ENCODE data around the gene ADAMTS5.

ADAMTS5 gene

DNA sequence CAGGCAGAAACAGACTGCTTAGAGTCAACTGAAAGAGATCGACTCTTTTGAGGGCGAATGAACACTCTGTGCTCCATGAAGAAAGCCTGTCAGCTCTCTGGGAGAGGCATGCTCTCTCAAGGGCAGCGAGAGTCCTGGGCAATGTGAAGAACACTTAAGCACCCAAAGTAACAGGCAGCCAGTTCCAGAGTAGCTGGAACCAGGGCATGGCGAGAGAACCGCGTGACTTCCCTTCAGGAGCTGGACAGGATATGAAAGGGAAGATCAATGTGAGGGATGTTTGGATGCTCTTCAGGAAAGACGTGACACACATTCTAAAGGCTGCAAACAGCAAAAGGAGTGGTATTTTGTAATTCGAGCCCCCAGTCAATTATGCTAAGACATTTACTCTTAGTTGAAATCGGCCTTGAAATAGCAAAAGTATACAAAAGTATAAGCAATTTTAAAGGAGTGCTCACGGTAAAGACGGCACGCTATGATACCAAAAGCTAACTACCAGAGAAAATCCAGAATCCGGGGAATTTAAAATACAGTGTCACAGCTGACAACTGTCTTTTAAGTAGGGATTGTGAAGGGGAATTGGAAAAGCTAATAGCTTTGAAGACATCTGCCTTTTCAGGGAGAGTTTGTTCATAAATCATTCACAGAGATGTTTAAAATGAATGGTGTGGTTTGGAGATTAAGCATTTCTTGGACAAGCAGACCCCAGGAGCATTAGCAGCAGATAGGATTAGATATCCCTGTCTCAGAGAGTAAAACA, 20.8 kb downstream of the ADAMTS5 start:
- Histone ChIP-seq H3K9ac (ENCODE audit: low read length) (no peak overlapping the region), H3K4me3 (ENCODE audit: low read length) (no peak overlapping the region)

GRCh38 chr21:26943921-26944320, 23.0 kb downstream of the ADAMTS5 start:
- H3K27me3 ChIP-seq (ENCODE audit: control insufficient read depth, insufficient read depth, low read length): no peaks in the 10 kb centered on the region
- H3K36me3 ChIP-seq (ENCODE audit: control insufficient read depth, insufficient read depth, low read length): no peaks in the 10 kb centered on the region
- H3K9me3 ChIP-seq (ENCODE audit: control insufficient read depth, low read length): no peaks in the 10 kb centered on the region
- H3K4me3 ChIP-seq (ENCODE audit: low read length): no peak overlapping the region
- no peak overlapping the region for H3K9ac ChIP-seq (ENCODE audit: low read length)
- no peaks in the 10 kb centered on the region for H3K4me1 ChIP-seq (ENCODE audit: control insufficient read depth, insufficient read depth, low read length)

More for the DNA sequence above, 20.8 kb downstream of the ADAMTS5 start:
- Histone ChIP-seq H3K4me1 (ENCODE audit: control insufficient read depth, insufficient read depth, low read length) (no peaks in the 10 kb centered on the region), H3K9me3 (ENCODE audit: control insufficient read depth, low read length) (no peaks in the 10 kb centered on the region), H3K36me3 (ENCODE audit: control insufficient read depth, insufficient read depth, low read length) (no peaks in the 10 kb centered on the region), H3K27me3 (ENCODE audit: control insufficient read depth, insufficient read depth, low read length) (no peaks in the 10 kb centered on the region)

DNA sequence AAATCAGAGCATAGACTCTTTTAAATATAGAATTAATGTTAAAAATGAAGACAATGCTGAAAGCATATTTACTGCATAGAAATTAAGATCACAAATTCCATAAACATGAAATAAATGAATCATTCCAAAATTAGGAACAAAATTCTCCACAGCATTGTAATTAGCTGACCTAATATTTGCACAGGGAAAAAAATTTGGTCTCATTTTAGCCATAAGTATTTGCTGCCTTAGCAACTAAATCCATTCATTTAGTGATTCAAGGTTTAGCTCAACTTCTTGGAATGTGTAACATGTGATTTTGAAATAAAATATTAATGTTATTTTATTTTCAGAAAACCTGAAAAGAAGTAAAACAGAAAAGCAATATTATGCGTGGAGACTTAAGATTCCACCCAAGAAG, 25.5 kb downstream of the ADAMTS5 start:
- Histone ChIP-seq H3K4me1 (ENCODE audit: control insufficient read depth, insufficient read depth, low read length) (no peaks in the 10 kb centered on the region), H3K27me3 (ENCODE audit: control insufficient read depth, insufficient read depth, low read length) (no peaks in the 10 kb centered on the region), H3K4me3 (ENCODE audit: low read length) (no peak overlapping the region), H3K36me3 (ENCODE audit: control insufficient read depth, insufficient read depth, low read length) (no peaks in the 10 kb centered on the region), H3K9ac (ENCODE audit: low read length) (no peak overlapping the region), H3K9me3 (ENCODE audit: control insufficient read depth, low read length) (no peaks in the 10 kb centered on the region)

GRCh38 chr21:26939601-26940111, 27.2 kb downstream of the ADAMTS5 start:
- no peaks in the 10 kb centered on the region for H3K4me1 ChIP-seq (ENCODE audit: control insufficient read depth, insufficient read depth, low read length)
- no peak overlapping the region for H3K4me3 ChIP-seq (ENCODE audit: low read length)
- no peaks in the 10 kb centered on the region for H3K9me3 ChIP-seq (ENCODE audit: control insufficient read depth, low read length)
- H3K27me3 ChIP-seq (ENCODE audit: control insufficient read depth, insufficient read depth, low read length): no peaks in the 10 kb centered on the region
- no peak overlapping the region for H3K9ac ChIP-seq (ENCODE audit: low read length)
- H3K36me3 ChIP-seq (ENCODE audit: control insufficient read depth, insufficient read depth, low read length): no peaks in the 10 kb centered on the region

DNA sequence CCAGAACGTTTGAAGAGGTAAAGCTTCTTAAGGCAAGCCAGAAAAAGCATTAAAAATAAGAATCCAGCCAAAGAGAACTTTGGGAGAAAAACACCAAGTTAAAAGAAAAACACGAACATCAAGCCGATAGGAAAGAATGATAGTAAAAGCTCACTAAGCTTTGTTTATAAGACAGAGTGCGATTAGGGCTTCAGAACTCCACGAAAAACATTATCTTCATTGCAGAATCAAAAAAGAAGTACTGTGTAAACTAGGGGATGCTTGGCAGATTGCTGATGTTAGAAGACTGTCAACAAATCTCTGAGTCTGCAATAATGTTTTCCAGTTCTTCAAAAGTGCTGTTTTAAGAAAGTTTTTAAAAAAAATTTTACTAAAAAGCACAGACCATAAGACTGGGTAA, 30.2 kb downstream of the ADAMTS5 start:
- no peaks in the 10 kb centered on the region for H3K27me3 ChIP-seq (ENCODE audit: control insufficient read depth, insufficient read depth, low read length)
- H3K4me1 ChIP-seq (ENCODE audit: control insufficient read depth, insufficient read depth, low read length): no peaks in the 10 kb centered on the region
- no peak overlapping the region for H3K9ac ChIP-seq (ENCODE audit: low read length)
- no peaks in the 10 kb centered on the region for H3K36me3 ChIP-seq (ENCODE audit: control insufficient read depth, insufficient read depth, low read length)
- H3K9me3 ChIP-seq (ENCODE audit: control insufficient read depth, low read length): no peaks in the 10 kb centered on the region
- H3K4me3 ChIP-seq (ENCODE audit: low read length): no peak overlapping the region

DNA sequence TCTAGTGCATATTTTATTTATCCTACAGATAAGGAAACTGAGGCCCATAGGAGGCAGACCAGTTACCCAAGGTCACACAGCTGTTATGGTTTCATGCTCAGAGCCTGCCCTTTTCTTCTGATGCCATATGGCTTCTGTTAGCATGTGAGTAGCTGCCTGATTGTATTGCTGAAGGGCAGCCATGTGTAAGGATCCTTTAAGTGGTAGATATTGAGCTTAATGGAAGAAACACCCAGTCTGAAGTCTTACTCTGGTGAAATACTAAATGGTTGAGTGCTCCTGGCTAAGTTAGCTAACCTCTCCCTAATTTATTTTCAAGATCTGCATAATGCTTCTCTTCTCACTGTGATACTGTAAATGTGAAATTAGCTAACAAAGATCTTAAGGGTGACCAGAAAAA, 30.9 kb downstream of the ADAMTS5 start:
- no peaks in the 10 kb centered on the region for H3K9me3 ChIP-seq (ENCODE audit: control insufficient read depth, low read length)
- H3K36me3 ChIP-seq (ENCODE audit: control insufficient read depth, insufficient read depth, low read length): no peaks in the 10 kb centered on the region
- H3K4me3 ChIP-seq (ENCODE audit: low read length): no peak overlapping the region
- H3K27me3 ChIP-seq (ENCODE audit: control insufficient read depth, insufficient read depth, low read length): no peaks in the 10 kb centered on the region
- H3K4me1 ChIP-seq (ENCODE audit: control insufficient read depth, insufficient read depth, low read length): no peaks in the 10 kb centered on the region
- no peak overlapping the region for H3K9ac ChIP-seq (ENCODE audit: low read length)

GRCh38 chr21:26934383-26934782, 32.5 kb downstream of the ADAMTS5 start:
- Histone ChIP-seq H3K27me3 (ENCODE audit: control insufficient read depth, insufficient read depth, low read length) (no peaks in the 10 kb centered on the region), H3K36me3 (ENCODE audit: control insufficient read depth, insufficient read depth, low read length) (no peaks in the 10 kb centered on the region)

DNA sequence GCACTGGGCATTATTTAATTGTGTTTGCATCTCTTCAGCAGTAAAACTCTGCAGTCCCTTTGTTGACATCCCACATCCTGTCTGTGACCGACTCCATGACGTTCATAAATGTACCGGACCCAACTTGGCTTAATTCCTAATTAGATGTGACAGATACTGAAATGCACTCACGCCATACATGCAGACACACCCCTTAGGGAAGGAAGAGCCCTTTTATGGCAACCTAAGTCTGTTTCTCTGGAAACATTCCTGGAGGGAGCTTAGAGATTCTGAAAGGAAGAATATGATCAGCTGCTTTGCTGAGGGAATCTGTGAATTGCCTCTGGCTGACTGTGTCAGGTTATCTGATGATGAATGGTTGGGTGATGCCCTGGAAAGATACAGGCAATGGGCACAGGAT, 33.4 kb downstream of the ADAMTS5 start:
- Histone ChIP-seq H3K4me1 (ENCODE audit: control insufficient read depth, insufficient read depth, low read length) (no peaks in the 10 kb centered on the region), H3K27me3 (ENCODE audit: control insufficient read depth, insufficient read depth, low read length) (no peaks in the 10 kb centered on the region), H3K4me3 (ENCODE audit: low read length) (no peak overlapping the region), H3K9ac (ENCODE audit: low read length) (no peak overlapping the region), H3K9me3 (ENCODE audit: control insufficient read depth, low read length) (no peaks in the 10 kb centered on the region), H3K36me3 (ENCODE audit: control insufficient read depth, insufficient read depth, low read length) (no peaks in the 10 kb centered on the region)

More at GRCh38 chr21:26934383-26934782, 32.5 kb downstream of the ADAMTS5 start:
- Histone ChIP-seq H3K9me3 (ENCODE audit: control insufficient read depth, low read length) (no peaks in the 10 kb centered on the region), H3K4me1 (ENCODE audit: control insufficient read depth, insufficient read depth, low read length) (no peaks in the 10 kb centered on the region), H3K4me3 (ENCODE audit: low read length) (no peak overlapping the region), H3K9ac (ENCODE audit: low read length) (no peak overlapping the region)

DNA sequence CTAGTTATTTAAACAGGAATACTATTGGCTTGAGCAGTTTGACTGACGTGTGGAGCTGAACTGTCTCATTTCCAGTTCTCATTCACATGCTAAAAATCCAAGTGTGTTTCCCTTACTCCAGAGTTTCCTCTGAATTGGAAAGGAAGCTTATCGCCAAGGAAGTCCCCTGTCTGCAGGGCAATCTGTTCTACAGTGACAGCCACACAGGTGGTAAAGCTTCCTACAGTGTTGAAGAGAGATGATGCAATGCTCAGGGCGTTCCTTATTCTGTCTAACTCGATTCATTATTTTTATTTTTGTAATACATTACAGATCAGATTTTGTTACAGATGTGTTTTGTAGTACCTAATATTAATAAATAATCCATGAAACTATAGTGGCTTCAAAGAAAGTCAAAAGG, 41.3 kb downstream of the ADAMTS5 start:
- H3K27me3 ChIP-seq (ENCODE audit: control insufficient read depth, insufficient read depth, low read length): no peaks in the 10 kb centered on the region
- H3K9me3 ChIP-seq (ENCODE audit: control insufficient read depth, low read length): no peaks in the 10 kb centered on the region
- H3K4me3 ChIP-seq (ENCODE audit: low read length): no peak overlapping the region
- H3K36me3 ChIP-seq (ENCODE audit: control insufficient read depth, insufficient read depth, low read length): no peaks in the 10 kb centered on the region
- H3K9ac ChIP-seq (ENCODE audit: low read length): no peak overlapping the region
- no peaks in the 10 kb centered on the region for H3K4me1 ChIP-seq (ENCODE audit: control insufficient read depth, insufficient read depth, low read length)

DNA sequence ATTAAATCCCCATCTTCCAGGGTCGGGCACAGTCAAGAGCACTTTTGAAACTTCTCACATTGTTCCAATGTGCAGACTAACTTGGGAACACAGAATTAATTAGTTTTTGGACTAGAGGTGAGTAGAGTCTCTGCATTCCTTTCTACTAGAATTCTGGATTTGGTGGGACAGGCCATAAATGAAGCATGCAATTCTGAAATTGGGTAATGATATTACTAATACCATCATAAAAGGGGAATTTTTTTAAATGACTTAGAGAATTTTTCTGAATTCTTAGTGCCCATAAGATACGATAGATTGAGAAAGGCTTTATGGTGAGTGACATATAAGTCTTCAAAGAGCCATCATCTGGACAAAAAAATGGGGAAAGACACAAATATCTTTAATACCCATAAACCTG, 41.8 kb downstream of the ADAMTS5 start:
- H3K27me3 ChIP-seq (ENCODE audit: control insufficient read depth, insufficient read depth, low read length): no peaks in the 10 kb centered on the region
- H3K9ac ChIP-seq (ENCODE audit: low read length): no peak overlapping the region
- no peaks in the 10 kb centered on the region for H3K9me3 ChIP-seq (ENCODE audit: control insufficient read depth, low read length)
- H3K36me3 ChIP-seq (ENCODE audit: control insufficient read depth, insufficient read depth, low read length): no peaks in the 10 kb centered on the region
- no peaks in the 10 kb centered on the region for H3K4me1 ChIP-seq (ENCODE audit: control insufficient read depth, insufficient read depth, low read length)
- H3K4me3 ChIP-seq (ENCODE audit: low read length): no peak overlapping the region

DNA sequence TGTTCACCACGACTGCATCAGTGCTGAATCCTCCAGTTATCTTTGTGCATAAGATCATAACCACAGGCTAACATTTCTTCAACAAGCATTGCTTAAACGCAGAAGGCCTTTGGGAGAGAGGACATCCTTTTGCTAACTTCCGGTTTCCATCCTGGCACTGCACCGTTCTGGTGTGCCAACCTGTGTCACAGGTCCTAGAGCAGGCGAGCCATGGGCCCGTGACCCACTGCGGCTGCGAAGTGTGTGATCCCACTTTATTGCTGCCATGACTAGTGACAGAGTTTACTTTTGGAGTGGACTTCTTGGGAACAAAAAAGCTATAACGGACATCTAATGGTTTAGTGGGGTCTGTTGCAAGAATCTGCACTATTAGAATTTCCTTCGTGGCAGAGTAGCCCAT, 42.9 kb downstream of the ADAMTS5 start:
- Histone ChIP-seq H3K4me1 (ENCODE audit: control insufficient read depth, insufficient read depth, low read length) (no peaks in the 10 kb centered on the region), H3K4me3 (ENCODE audit: low read length) (no peak overlapping the region), H3K36me3 (ENCODE audit: control insufficient read depth, insufficient read depth, low read length) (no peaks in the 10 kb centered on the region), H3K9me3 (ENCODE audit: control insufficient read depth, low read length) (no peaks in the 10 kb centered on the region), H3K27me3 (ENCODE audit: control insufficient read depth, insufficient read depth, low read length) (no peaks in the 10 kb centered on the region), H3K9ac (ENCODE audit: low read length) (no peak overlapping the region)

GRCh38 chr21:26920055-26920454, 46.8 kb downstream of the ADAMTS5 start:
- Histone ChIP-seq H3K36me3 (ENCODE audit: control insufficient read depth, insufficient read depth, low read length) (no peaks in the 10 kb centered on the region), H3K9me3 (ENCODE audit: control insufficient read depth, low read length) (no peaks in the 10 kb centered on the region), H3K4me1 (ENCODE audit: control insufficient read depth, insufficient read depth, low read length) (no peaks in the 10 kb centered on the region), H3K9ac (ENCODE audit: low read length) (no peak overlapping the region), H3K4me3 (ENCODE audit: low read length) (no peak overlapping the region), H3K27me3 (ENCODE audit: control insufficient read depth, insufficient read depth, low read length) (no peaks in the 10 kb centered on the region)

Measured in mucosa of stomach (tissue), 1 donor.